GM23338 (cell line): ENCODE data around the gene KLHDC8A.

ENCODE experiments used
- TF ChIP-seq, protein P1 (sequence below): IDR thresholded peaks from one replicate; pipeline ENCODE4 v1.6.1; 2018; ENCODE audit warnings: antibody characterized with exemption; ENCODE audit not compliant: unreplicated experiment
- TF ChIP-seq, protein P2 (sequence below), 2 experiments: fragments of 200-600 bp in 1 of 2; sonication (generic) in 1 of 2; conservative IDR thresholded peaks; 2 replicates each; pipeline versions ENCODE4 v1.5.1 to v1.6.1; 2016 to 2017; ENCODE audit warnings: antibody characterized with exemption in 2 of 2, low read depth in 2 of 2, mild to moderate bottlenecking in 2 of 2, moderate library complexity in 1 of 2

DNA sequence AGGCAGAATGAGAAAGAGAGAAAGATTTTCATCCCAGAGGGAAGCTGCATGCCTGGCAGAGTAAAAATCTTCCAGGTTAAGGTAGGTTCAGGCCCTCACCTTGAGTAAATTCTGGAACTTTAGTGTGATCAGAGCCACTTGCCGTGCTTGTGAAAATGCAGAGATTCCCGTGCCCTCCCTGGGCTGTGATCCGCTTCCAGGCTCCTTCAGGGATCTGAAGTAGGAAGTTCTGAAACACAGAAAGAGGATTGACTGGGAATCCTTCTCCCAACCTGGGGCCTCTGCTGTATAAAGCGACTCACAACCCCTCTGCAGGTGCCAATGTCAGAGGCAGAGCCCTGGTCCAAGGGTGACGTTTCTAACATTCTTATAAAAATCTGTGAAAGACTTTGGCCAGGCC lies 61.8 kb downstream of the KLHDC8A start:
- TF ChIP-seq, protein P1, sequence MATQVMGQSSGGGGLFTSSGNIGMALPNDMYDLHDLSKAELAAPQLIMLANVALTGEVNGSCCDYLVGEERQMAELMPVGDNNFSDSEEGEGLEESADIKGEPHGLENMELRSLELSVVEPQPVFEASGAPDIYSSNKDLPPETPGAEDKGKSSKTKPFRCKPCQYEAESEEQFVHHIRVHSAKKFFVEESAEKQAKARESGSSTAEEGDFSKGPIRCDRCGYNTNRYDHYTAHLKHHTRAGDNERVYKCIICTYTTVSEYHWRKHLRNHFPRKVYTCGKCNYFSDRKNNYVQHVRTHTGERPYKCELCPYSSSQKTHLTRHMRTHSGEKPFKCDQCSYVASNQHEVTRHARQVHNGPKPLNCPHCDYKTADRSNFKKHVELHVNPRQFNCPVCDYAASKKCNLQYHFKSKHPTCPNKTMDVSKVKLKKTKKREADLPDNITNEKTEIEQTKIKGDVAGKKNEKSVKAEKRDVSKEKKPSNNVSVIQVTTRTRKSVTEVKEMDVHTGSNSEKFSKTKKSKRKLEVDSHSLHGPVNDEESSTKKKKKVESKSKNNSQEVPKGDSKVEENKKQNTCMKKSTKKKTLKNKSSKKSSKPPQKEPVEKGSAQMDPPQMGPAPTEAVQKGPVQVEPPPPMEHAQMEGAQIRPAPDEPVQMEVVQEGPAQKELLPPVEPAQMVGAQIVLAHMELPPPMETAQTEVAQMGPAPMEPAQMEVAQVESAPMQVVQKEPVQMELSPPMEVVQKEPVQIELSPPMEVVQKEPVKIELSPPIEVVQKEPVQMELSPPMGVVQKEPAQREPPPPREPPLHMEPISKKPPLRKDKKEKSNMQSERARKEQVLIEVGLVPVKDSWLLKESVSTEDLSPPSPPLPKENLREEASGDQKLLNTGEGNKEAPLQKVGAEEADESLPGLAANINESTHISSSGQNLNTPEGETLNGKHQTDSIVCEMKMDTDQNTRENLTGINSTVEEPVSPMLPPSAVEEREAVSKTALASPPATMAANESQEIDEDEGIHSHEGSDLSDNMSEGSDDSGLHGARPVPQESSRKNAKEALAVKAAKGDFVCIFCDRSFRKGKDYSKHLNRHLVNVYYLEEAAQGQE, result no peak
- TF ChIP-seq, protein P2, sequence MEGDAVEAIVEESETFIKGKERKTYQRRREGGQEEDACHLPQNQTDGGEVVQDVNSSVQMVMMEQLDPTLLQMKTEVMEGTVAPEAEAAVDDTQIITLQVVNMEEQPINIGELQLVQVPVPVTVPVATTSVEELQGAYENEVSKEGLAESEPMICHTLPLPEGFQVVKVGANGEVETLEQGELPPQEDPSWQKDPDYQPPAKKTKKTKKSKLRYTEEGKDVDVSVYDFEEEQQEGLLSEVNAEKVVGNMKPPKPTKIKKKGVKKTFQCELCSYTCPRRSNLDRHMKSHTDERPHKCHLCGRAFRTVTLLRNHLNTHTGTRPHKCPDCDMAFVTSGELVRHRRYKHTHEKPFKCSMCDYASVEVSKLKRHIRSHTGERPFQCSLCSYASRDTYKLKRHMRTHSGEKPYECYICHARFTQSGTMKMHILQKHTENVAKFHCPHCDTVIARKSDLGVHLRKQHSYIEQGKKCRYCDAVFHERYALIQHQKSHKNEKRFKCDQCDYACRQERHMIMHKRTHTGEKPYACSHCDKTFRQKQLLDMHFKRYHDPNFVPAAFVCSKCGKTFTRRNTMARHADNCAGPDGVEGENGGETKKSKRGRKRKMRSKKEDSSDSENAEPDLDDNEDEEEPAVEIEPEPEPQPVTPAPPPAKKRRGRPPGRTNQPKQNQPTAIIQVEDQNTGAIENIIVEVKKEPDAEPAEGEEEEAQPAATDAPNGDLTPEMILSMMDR (conservative IDR thresholded peaks at IDR 0.05; ENCODE audit: low read depth in 2 of 2), result no peak
